WI38 (cell line): ENCODE measurements around the gene LTA.

Experiments used
- H3K4me3 ChIP-seq: 2 replicates; pipeline ENCODE4 v1.5.1; 2011; ENCODE audit warnings: low read depth, mild to moderate bottlenecking, control low read depth, low read length
- TF ChIP-seq, protein P1 (sequence below): IDR thresholded peaks from 2 replicates; pipeline ENCODE4 v1.5.1; 2012; ENCODE audit warnings: low read depth, mild to moderate bottlenecking, control low read depth, low read length

LTA gene

DNA sequence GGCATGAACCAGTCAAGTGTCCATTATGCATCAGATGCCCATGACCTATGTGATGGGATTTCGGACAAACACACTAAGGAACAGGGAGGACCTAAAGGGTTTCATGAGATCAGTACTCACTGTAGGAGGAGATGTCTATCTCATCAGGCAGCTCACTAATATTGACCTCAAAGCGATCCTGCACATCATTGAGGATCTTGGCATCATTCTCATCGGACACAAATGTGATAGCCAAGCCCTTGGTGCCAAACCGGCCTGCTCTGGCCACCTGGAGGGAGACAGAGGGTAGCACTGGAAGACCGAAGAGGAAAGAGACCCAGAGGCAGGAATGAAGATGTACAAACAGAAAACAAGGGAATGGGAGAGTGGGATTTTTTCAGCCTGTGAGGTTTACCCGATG is 41.4 kb upstream of the LTA start:
- TF ChIP-seq, protein P1, sequence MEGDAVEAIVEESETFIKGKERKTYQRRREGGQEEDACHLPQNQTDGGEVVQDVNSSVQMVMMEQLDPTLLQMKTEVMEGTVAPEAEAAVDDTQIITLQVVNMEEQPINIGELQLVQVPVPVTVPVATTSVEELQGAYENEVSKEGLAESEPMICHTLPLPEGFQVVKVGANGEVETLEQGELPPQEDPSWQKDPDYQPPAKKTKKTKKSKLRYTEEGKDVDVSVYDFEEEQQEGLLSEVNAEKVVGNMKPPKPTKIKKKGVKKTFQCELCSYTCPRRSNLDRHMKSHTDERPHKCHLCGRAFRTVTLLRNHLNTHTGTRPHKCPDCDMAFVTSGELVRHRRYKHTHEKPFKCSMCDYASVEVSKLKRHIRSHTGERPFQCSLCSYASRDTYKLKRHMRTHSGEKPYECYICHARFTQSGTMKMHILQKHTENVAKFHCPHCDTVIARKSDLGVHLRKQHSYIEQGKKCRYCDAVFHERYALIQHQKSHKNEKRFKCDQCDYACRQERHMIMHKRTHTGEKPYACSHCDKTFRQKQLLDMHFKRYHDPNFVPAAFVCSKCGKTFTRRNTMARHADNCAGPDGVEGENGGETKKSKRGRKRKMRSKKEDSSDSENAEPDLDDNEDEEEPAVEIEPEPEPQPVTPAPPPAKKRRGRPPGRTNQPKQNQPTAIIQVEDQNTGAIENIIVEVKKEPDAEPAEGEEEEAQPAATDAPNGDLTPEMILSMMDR = no peak
- H3K4me3 ChIP-seq = no peak overlapping the region

DNA sequence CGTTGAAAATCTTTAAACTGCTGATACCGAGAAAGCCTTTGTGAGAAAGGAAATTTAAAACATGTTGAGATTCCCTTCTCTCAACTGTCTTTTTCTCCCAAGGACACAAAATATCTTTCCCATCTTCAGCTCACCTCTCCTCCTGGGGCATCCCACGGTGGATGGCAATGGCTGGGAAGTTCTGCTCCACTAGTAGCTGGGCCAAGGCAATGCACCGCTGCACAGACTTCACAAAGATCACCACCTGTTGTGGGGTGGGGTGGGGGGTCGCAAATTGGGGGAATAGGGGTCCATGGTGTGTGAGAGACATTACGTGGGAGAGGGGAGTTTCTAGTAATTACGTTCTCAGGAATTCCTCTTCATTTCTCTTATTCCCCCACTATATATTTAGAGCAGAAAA is 40.9 kb upstream of the LTA start:
- no peak overlapping the region for H3K4me3 ChIP-seq
- TF ChIP-seq, protein P1 = no peak

DNA sequence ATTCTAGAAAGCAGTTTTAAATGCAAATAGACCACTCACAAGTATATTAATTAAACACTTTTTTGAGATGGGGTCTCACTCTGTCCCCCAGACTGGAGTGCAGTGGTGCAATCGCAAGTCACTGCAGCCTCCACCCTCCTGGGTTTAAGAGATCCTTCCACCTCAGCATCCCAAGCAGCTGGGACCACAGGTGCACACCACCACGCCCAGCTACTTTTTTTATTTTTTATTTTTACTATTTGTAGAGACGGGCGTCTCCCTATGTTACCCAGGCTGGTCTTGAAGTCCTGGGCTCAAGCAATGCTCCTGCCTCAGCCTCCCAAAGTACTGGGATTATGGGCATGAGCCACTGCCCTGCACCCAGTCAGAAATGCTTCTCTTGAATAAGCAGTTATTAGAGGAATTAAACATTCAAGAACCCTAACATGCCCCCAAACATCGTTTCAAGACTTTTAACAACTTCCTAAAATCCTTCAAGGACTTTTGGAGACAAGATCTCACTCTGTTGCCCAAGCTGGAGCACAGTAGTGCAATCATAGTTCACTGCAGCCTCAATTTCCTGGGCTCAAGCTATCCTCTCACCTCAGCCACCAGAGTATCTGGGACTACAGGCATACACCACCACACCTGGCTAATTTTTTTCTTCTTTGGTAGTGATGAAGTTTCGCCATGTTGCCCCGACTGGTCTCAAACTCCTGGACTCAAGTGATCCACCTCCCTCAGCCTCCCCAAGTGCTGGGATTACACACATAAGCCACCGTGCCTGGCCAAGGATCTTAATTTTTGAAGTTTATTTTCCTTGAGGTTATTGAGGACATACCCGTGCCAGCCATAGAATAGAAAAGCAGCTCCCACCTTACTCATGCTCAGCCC is 40.1 kb upstream of the LTA start:
- TF ChIP-seq, protein P1 = no peak
- H3K4me3 ChIP-seq = no peak overlapping the region

DNA sequence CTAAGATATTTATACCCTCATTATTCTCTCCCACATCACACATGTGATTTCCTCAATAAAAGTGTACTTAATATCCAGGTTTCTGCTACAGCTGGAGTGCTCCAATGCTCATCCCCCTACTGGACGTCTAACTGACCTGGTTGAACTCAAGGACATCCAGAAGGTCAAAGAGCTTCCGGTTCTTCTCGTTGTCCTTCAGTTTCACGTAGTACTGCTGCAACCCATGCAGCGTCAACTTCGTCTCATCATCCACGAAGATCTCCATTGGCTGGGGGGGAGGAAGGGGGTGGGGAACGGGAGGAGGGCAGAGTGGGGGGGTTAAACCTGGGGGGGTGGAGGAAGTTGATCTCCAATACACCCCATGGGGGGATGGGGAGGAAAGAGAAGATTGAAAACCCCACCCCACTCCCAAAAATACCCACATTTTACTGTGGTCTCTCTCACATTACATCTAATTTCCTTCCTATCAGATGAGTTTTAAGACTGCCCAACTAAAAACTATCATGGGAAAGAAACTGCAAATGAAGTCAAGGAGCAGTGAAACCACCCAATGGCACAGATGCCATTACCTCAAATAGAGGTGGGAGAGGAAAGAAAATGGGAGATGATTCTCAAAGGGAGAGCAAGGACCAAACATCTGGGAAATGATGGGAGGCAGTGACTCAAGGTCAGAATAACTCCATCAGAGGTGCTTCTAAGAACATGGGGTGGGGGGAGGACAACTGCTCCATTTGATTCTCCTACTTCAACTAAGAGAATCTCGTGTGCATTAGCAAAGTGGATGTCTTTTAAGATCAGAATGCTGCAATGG is 39.2 kb upstream of the LTA start:
- TF ChIP-seq, protein P1 = no peak
- no peak overlapping the region for H3K4me3 ChIP-seq

DNA sequence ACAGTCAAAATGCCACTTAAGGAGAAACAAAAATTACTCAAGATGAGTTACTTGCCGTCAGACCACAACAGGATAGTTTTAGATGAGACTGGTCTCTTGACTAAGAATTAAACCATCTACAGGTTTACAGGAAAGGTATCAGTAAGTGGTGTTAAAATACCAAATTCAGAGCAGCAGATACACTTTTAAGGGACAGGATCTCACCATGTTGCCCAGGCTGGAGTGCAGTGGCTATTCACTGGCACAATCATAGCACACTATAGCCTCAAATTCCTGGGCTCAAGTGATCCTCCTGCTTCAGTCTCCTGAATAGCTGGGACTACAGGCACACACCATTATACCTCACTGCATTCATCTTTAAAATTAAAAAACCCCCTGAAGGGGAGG is 38.6 kb upstream of the LTA start:
- TF ChIP-seq, protein P1 = no peak
- no peak overlapping the region for H3K4me3 ChIP-seq

DNA sequence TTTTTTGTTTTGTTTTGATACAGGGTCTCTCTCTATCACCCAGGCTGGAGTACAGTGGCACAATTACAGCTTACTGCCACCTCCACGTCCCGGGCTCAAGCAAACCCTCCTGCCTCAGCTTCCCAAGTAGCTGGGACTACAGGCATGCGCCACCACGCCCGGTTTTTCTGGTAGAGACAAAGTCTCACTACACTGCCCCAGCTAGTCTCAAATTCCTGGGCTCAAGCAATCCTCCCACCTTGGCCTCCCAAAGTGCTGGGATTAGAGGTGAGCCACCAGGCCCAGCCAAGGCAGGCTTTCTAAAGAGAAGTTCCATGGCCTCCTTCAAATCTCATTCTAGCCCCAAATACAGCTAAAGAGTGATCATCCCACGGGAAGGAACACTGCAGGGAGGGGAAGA is 38.1 kb upstream of the LTA start:
- no peak overlapping the region for H3K4me3 ChIP-seq
- TF ChIP-seq, protein P1 = no peak

DNA sequence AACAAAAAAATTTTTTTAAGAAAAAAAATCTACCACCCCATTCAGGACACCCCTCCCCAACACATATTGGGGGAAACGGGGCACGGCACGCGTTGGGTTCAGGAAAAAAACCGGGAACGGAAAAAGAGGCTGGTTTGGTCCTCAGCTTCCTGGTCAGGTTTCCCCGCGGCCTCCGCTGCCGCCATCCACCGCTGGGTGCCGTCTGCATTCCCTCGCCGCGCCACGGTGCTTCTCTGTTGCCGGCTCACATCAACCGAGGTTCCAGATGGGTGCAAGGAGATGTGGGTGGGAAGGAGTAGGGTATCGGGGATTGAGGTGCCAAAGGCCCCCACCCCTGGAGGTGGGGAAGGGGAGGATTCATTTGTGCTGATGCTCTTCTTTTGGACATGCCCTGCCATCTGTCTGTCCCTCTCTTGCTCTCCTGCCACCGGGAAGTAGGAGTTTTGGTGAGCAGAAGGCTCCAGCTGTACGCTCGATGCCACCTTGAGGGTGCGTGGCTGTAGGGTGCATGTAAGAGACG is 37.5 kb upstream of the LTA start:
- H3K4me3 ChIP-seq = no peak overlapping the region
- TF ChIP-seq, protein P1 = no peak
